Activated CD4-positive, CD25-positive, alpha-beta regulatory T cell treated with anti-CD3 and anti-CD28 coated beads, Interleukin-2, amount 50 U/mL, for 24 hours (primary cell): ENCODE data around the gene UFC1.
"Not testable (repeated sequence)": the region's sequence is repeated elsewhere in the genome, so short reads cannot be mapped to it uniquely, and the experiment has no call there.

Experiments
- ATAC-seq, 2 donors: fragments of 150-1000 bp; cut with Tn5 transposase; one replicate each; pipeline ENCODE4 v1.10.0; 2021; ENCODE audit warnings: mild to moderate bottlenecking in 1 of 2, moderate library complexity in 1 of 2

UFC1 gene

DNA sequence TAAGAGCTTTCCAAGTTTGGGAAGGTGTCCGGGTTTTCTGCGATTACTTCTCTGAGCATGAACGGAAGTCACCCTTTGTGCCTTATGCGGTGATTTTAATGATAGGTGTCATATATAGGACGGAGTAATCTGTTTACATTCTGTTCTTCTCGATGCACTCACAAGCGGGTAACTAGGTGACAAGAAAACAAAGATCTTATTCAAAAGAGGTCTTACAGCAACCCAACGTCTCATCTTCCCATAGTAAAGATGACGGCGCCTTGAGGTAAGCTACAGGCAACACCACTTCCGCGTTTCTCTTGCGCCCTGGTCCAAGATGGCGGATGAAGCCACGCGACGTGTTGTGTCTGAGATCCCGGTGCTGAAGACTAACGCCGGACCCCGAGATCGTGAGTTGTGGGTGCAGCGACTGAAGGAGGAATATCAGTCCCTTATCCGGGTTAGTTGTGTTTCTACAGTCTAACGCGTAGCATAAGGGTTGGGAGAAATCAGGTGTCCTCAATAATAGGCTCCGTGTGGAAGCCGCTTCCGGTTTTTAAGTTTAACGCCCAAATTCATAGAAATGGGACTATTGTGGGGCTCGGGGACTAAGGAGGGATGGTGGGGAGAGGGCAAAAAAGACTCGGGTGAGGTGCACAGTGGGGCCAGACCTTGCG lies at the start of gene UFC1:
Gene UFC1, plus strand, starts transcription at position 297 of the 656 bp plus-strand sequence. Its CDS starts 20 bp downstream, at position 317.
- peak; percentile 92 to 96 for ATAC-seq

DNA sequence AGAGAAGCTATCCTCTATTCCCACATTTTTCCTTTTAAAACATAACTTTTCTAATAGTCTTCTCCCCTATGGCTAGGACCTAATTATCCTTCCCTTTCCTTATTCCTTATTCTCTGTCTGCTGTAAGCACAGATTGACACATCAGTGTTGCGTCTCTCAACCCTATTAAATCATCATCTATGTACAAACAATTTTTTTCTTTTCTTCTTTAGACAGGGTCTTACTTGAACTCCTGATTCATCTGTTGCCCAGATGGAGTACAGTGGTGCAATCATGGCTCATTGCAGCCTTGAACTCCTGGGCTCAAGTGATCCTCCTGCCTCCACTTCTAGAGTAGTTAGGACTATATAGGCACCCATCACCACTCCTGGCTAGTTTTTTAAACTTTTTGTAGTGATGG lies 47.3 kb upstream of the UFC1 start:
- ATAC-seq = no peak

- ATAC-seq = no peak
Measured at GRCh38 chr1:161111117-161111516, 42.7 kb upstream of the UFC1 start.

GRCh38 chr1:161111527-161111926 lies 42.3 kb upstream of the UFC1 start:
- ATAC-seq = no peak

DNA sequence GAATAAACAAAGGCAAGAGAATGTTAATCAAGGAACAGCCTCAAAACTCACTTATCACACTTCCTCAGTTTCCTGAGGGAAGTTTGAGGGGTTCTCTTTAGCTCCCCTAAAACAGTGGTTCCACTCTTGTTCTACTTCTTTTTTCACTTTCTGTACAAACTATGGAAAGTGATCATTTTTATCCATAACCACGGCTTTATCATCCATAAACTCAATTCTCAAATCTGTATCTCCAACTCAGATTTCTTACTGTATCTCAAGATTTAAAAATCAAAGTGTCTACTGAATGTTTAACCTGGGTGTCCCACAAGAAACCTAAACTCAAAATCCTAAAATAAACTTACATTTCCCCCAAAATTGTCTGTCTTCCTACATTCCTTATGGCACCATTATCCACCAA lies 39.9 kb upstream of the UFC1 start:
- no peak for ATAC-seq

- ATAC-seq = no peak
Measured at GRCh38 chr1:161114556-161114955, 39.2 kb upstream of the UFC1 start.

GRCh38 chr1:161115132-161115711 lies 38.6 kb upstream of the UFC1 start:
- ATAC-seq = peak; percentile 80

- ATAC-seq = not testable (repeated sequence)
Measured at GRCh38 chr1:161115961-161116360, 37.8 kb upstream of the UFC1 start.

DNA sequence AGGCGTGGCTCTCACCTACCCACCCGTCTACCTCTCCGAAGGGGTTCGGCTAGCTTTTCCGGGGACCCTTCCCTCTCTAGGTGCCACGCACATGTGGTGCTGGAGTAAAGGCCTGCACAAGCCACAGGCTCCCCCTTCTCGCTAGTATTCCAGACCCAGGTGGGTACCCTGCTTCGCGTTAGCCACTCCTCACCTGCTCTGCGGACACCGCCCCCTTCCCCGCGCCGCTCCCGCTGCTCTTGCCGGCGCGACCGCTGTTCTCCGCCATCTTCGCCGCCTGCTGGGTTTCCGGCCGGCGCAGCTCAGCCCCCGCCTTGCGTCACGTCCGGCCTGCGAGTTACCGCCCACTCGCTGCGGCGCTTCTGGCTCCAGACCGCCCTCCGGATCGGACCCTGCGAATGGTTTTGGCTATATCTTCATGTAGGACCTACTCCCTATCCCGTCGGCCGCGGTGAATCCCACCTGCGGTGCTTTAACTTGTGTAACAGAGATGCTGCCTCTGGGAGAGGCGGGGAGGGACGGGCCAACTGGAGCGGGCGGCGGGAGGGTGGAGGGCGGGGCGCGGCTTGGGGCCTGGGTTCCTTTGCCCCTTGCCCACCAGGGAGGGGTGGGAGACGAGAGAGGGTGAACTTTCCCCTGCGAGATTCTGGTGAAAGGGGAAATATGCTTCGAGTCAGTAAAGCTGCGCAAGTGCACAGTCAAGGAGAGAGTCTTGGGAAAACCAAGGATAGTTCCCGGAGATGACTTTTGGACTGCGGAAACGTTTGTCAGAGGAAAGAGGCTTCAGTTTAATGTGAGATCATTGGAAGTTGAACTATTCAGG lies 35.8 kb upstream of the UFC1 start, which contains the start of the genes NIT1 and PFDN2:
Gene NIT1, plus strand, starts transcription at position 347 of the 823 bp plus-strand sequence. Its CDS starts 72 bp downstream, at position 419.
Gene PFDN2, minus strand, starts transcription at position 279 of the 823 bp plus-strand sequence. Its CDS starts 11 bp downstream, at position 268.
- peak; percentile 56 to 59 for ATAC-seq

DNA sequence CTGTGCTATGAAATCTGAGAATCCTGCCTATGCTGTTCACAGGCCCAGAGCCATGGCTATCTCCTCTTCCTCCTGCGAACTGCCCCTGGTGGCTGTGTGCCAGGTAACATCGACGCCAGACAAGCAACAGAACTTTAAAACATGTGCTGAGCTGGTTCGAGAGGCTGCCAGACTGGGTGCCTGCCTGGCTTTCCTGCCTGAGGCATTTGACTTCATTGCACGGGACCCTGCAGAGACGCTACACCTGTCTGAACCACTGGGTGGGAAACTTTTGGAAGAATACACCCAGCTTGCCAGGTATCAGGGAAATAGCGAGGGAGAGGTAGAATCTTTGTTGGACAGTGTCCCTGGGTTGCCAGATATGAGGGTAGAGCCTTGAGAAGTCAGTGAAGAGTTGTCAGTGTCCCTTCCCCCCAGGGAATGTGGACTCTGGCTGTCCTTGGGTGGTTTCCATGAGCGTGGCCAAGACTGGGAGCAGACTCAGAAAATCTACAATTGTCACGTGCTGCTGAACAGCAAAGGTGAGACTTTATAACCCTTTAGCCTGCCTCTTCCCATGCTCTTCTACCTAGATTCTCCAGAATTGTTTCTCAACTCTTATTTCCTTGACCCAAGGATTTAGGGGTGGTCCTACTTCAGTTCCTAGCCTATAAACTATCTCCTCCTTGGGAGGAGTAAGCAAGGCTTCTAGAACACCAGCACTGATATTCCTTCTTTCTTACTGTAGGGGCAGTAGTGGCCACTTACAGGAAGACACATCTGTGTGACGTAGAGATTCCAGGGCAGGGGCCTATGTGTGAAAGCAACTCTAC lies 34.5 kb upstream of the UFC1 start:
- ATAC-seq = peak; percentile 49 to 58

DNA sequence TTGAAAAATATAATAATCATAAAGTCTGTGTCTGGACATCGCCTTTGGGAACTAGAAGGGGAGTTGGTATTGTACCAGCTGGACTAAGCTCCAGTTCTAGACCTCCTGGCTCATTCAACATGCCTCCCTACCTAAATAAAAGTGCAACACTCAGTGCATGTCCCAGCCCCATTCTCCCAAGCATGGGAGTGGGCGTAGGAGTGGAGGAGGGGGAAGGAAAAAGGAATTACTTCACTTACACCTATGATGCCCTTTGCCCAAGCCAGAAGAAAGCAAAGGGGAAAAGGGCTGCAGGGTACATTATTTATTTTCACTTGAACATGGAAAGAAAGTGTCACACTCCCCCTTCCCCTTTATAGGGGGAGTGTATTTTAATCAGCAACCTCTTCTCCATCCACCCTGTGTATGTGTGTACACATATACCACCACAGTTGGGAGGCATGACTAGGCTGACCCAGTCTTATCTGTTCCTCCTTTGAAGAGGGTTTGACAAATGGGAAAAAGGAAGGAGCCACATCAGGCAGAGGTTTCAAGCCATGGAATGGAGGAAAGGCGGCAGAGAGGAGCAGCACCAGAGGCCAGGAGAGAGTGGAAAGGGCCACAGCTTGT lies 32.6 kb upstream of the UFC1 start:
- no peak for ATAC-seq

DNA sequence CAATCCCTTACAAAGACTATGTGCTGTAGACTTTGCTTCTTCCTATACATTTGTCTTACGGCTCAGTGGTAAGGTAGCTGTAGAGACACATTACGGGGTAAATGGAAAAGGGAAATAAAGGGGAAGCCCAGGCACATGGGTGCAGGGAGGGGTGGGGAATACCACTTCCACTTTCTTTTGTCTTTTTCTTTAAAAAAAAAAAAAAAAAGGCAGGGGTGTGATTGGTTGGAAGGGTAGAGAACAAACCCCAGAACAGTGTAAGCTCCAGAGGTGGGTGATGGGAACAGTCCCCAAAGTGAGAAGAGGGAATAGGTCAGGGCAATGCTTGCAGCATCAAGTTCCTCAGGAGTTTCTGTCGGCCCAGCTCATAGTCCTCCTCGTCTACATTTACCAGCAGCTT lies 31.9 kb upstream of the UFC1 start:
- no peak for ATAC-seq

- ATAC-seq = no peak
Measured at GRCh38 chr1:161122967-161123366, 30.8 kb upstream of the UFC1 start.

GRCh38 chr1:161127649-161128048 lies 26.1 kb upstream of the UFC1 start:
- ATAC-seq = no peak

GRCh38 chr1:161128591-161129420 lies 25.0 kb upstream of the UFC1 start:
- ATAC-seq = no peak

GRCh38 chr1:161130266-161130665 lies 23.5 kb upstream of the UFC1 start:
- ATAC-seq = no peak

- no peak for ATAC-seq
Measured at GRCh38 chr1:161131523-161132409, 22.0 kb upstream of the UFC1 start.

DNA sequence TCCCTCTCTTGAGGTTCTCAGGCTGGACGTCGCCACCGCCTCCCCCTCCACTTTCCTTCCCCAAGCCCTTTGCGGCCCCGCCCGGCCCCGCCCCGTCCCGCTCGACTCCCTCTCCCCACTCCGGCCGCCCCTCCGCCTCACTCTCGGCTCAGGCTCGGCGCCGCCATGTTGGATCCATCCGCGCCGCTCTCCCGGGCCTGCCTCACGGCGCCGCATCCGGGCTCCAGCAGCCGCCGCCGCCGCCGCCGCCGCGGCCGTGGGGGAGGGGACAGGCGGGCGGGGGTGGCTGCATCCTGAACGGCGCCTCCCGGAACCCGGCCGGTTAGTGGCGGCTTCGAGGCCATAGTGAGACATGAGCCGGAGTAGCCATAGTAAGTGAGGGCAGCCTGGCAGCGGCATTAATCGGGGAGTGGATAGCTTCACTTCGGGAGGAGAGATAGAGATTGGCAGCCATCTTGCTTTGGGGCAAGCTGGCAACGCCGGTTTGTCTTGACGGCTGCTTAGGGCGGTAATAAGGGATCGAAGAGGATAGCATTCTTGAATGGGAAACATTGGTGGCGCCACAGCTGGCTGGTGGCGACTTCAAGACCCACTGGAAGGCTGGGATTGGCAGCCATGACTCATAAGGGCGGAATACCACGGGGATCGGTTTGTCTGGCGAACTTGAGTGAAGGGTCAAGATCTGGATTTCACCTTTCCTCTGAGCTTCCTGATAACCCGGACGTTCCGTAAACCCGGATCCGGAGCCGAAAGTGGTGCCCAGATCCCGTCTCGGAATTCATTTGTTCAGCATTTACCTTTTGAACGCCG lies 21.2 kb upstream of the UFC1 start, which contains the start of gene DEDD:
Gene DEDD, minus strand, starts transcription at position 258 of the 810 bp plus-strand sequence. CDS start 8,205 bp downstream, outside the sequence.
- ATAC-seq = peak; percentile 96 to 97

DNA sequence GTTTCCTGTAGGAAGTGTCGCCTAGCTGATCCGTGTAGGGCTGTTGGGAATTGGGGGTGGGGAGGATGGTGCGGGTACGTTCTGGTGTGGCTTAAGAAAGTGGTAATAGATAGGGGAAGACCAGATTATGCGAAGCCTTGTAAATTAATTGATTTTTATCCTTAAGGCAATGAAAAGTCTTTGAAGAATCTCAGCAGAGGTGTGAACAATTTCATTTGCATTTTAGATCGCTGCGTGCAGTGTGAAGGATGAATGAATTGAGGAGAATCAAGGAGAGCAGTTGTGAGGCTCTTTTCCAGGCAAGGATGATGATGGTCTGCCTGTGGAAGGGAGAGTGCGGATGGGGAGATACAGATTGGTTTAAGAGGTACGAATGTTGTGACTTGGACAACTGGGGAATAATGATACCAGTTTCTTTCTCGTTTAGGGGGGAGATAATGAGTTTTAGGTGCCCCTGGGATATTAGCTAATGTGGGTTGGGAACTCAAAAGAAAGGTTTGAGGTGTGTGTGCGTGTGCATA lies 20.5 kb upstream of the UFC1 start:
- ATAC-seq = no peak
